Measurements from ENCODE around the gene SRSF9. TPM values are rescaled to one million over a fixed set of nuclear protein-coding genes. Genes with fewer than 3 reads are reported as not detected.

SRSF9 gene
- total RNA-seq, 3 donors from 2014 or later, result 117 to 140 (median 139) TPM

GRCh38 chr12:120500581-120500980 is 31.0 kb upstream of the SRSF9 start:
- intact Hi-C loops (cut with DNase I, micrococcal nuclease), result no loop called here
- Histone ChIP-seq H3K9me3 (no peaks in the 10 kb centered on the region), H3K36me3 (ENCODE audit: low read depth) (no peaks in the 10 kb centered on the region), H3K4me3 (no peak overlapping the region), H3K4me1 (ENCODE audit: low read depth) (peaks cover 14% of the 10 kb centered on the region)
- no peak for ATAC-seq
- DNase-seq, result no peak
- TF ChIP-seq CTCF (IDR thresholded peaks at IDR 0.05), result no peak

- DNase-seq (no peak), ATAC-seq (no peak)
- H3K4me1 ChIP-seq (ENCODE audit: low read depth), result peaks cover 14% of the 10 kb centered on the region
- intact Hi-C loops (cut with DNase I, micrococcal nuclease), result loop anchor here in 1 of 2 donors (5.0 kb wide), 1 partner anchor 38 kb away; no protein-coding TSS in a partner anchor
- no peaks in the 10 kb centered on the region for H3K36me3 ChIP-seq (ENCODE audit: low read depth)
- TF ChIP-seq CTCF (IDR thresholded peaks at IDR 0.05), result no peak
- no peak overlapping the region for H3K4me3 ChIP-seq
- H3K9me3 ChIP-seq, result no peaks in the 10 kb centered on the region
Measured at GRCh38 chr12:120498870-120499515, 29.4 kb upstream of the SRSF9 start.

- DNase-seq (no peak), ATAC-seq (no peak)
- no peak for TF ChIP-seq CTCF (IDR thresholded peaks at IDR 0.05)
- Histone ChIP-seq H3K4me3 (no peak overlapping the region), H3K36me3 (ENCODE audit: low read depth) (no peaks in the 10 kb centered on the region), H3K9me3 (no peaks in the 10 kb centered on the region), H3K4me1 (ENCODE audit: low read depth) (peaks cover 14% of the 10 kb centered on the region)
- intact Hi-C loops (cut with DNase I, micrococcal nuclease), result loop anchor here in 1 of 2 donors (5.0 kb wide), 1 partner anchor 40 kb away; no protein-coding TSS in a partner anchor
Measured at GRCh38 chr12:120497524-120498150, 28.1 kb upstream of the SRSF9 start.

GRCh38 chr12:120496413-120497340 is 27.1 kb upstream of the SRSF9 start:
- H3K4me3 ChIP-seq, result peak overlapping the region; percentile 92
- DNase-seq (peak; percentile 68 to 79 (median 73)), ATAC-seq (peak; percentile 56)
- TF ChIP-seq CTCF (IDR thresholded peaks at IDR 0.05), result no peak
- no peaks in the 10 kb centered on the region for H3K9me3 ChIP-seq
- peaks cover 14% of the 10 kb centered on the region for H3K4me1 ChIP-seq (ENCODE audit: low read depth)
- H3K36me3 ChIP-seq (ENCODE audit: low read depth), result no peaks in the 10 kb centered on the region
- intact Hi-C loops (cut with DNase I, micrococcal nuclease), result loop anchor here in 1 of 2 donors (5.0 kb wide), 1 partner anchor 41 kb away; no protein-coding TSS in a partner anchor

- intact Hi-C loops (cut with DNase I, micrococcal nuclease), result loop anchor here in 1 of 2 donors (5.0 kb wide), 1 partner anchor 41 kb away; no protein-coding TSS in a partner anchor
- peak within 1 kb of the TSS; percentile 92 for H3K4me3 ChIP-seq
- H3K9me3 ChIP-seq, result no peaks in the 10 kb centered on the region
- ATAC-seq (peak; percentile 99), DNase-seq (peak; percentile 96 to 99 (median 98))
- H3K4me1 ChIP-seq (ENCODE audit: low read depth), result peaks cover 14% of the 10 kb centered on the region
- H3K36me3 ChIP-seq (ENCODE audit: low read depth), result no peaks in the 10 kb centered on the region
- no peak for TF ChIP-seq CTCF (IDR thresholded peaks at IDR 0.05)
Measured at GRCh38 chr12:120495731-120496412, 26.3 kb upstream of the SRSF9 start, which contains the start of gene DYNLL1. TSS of gene DYNLL1 (plus strand) at chr12:120496113. CDS start at chr12:120496422, 309 bp downstream.
